IMR-90 (cell line): ENCODE results near the gene HEATR3. TPM values are rescaled to one million over a fixed set of nuclear protein-coding genes. Genes with fewer than 3 reads are reported as not detected.
A peak's percentile ranks its signal among the peaks of the same experiment; 100 is the strongest.

Experiments
- ATAC-seq: fragments of 200-7000 bp; cut with Tn5 transposase; 2 replicates; pipeline ENCODE4 v1.9.1; 2020; ENCODE audit warnings: low read depth, mild to moderate bottlenecking, moderate library complexity
- BruUV-seq: library from RNA; stranded (reverse); fragments of 400-500 nt; replicated peaks from 2 replicates; lab custom pipeline; 2021; lab: Mats Ljungman, UMichigan
- CTCF ChIA-PET: fragments of 300-600 bp; formaldehyde crosslinking; extraction: SDS; loops from one replicate; lab custom pipeline; 2021; ENCODE audit warnings: antibody characterized with exemption; lab: Yijun Ruan, JAX
- POLR2A ChIA-PET: fragments of 300-600 bp; sonication (Branson Sonifier 250); formaldehyde crosslinking; loops from one replicate; lab custom pipeline; 2022; ENCODE audit warnings: antibody characterized with exemption; ENCODE audit not compliant: unreplicated experiment; lab: Charles Lee
- DNase-seq: peaks from one replicate; pipeline ENCODE4 v3.0.0; 2013
- H2AFZ ChIP-seq: replicated peaks from 2 replicates; pipeline ENCODE3; 2013; ENCODE audit warnings: low read length, mild to moderate bottlenecking; ENCODE audit not compliant: poor library complexity
- H2AK5ac ChIP-seq: 2 replicates; pipeline ENCODE4 v1.6.1; 2013; ENCODE audit warnings: low read depth, low read length, inconsistent platforms
- H2AK9ac ChIP-seq: replicated peaks from 2 replicates; pipeline ENCODE3; 2013; ENCODE audit warnings: mild to moderate bottlenecking, low read depth, low read length, moderate library complexity; ENCODE audit not compliant: poor library complexity
- H2BK120ac ChIP-seq: 2 replicates; pipeline ENCODE4 v1.6.1; 2013; ENCODE audit warnings: low read depth, low read length, inconsistent platforms
- H2BK15ac ChIP-seq: 3 replicates; pipeline ENCODE4 v1.6.1; 2013; ENCODE audit warnings: low read depth, low read length, inconsistent platforms
- H2BK20ac ChIP-seq: 2 replicates; pipeline ENCODE4 v1.6.1; 2013; ENCODE audit warnings: low read depth, mild to moderate bottlenecking, inconsistent platforms, low read length, moderate library complexity
- H2BK5ac ChIP-seq: 2 replicates; pipeline ENCODE4 v1.6.1; 2013; ENCODE audit warnings: mild to moderate bottlenecking, low read depth, low read length, inconsistent platforms; ENCODE audit not compliant: poor library complexity, severe bottlenecking
- H3K14ac ChIP-seq: replicated peaks from 2 replicates; pipeline ENCODE4 v1.6.1; 2013; ENCODE audit warnings: low read depth, low read length, inconsistent platforms
- H3K18ac ChIP-seq: 2 replicates; pipeline ENCODE4 v1.6.1; 2013; ENCODE audit warnings: low read depth, low read length, control low read depth
- H3K23ac ChIP-seq: 2 replicates; pipeline ENCODE4 v1.6.1; 2013; ENCODE audit warnings: low read depth, low read length, inconsistent platforms
- H3K27ac ChIP-seq: 2 replicates; pipeline ENCODE4 v1.5.1; 2013; ENCODE audit warnings: mild to moderate bottlenecking, control low read depth, low read length; ENCODE audit not compliant: insufficient read depth
- H3K27me3 ChIP-seq: 2 replicates; pipeline ENCODE4 v1.6.1; 2013; ENCODE audit warnings: low read length; ENCODE audit not compliant: control insufficient read depth, insufficient read depth
- H3K36me3 ChIP-seq: 2 replicates; pipeline ENCODE4 v1.6.1; 2013; ENCODE audit warnings: low read length, mixed read lengths; ENCODE audit not compliant: control insufficient read depth, insufficient read depth
- H3K4ac ChIP-seq: 2 replicates; pipeline ENCODE4 v1.6.1; 2013; ENCODE audit warnings: low read depth, low read length, inconsistent platforms
- H3K4me1 ChIP-seq: 2 replicates; pipeline ENCODE4 v1.6.1; 2013; ENCODE audit warnings: low read length, mixed read lengths; ENCODE audit not compliant: control insufficient read depth, insufficient read depth
- H3K4me2 ChIP-seq: 2 replicates; pipeline ENCODE4 v1.6.1; 2013; ENCODE audit warnings: low read depth, mild to moderate bottlenecking, control low read depth, low read length, moderate library complexity
- H3K4me3 ChIP-seq: 2 replicates; pipeline ENCODE4 v1.5.1; 2013; ENCODE audit warnings: low read depth, mild to moderate bottlenecking, control low read depth, low read length, moderate library complexity; ENCODE audit not compliant: insufficient read depth
- H3K56ac ChIP-seq: 2 replicates; pipeline ENCODE4 v1.6.1; 2013; ENCODE audit warnings: low read length, inconsistent platforms; ENCODE audit not compliant: insufficient read depth; ENCODE audit errors: extremely low read depth
- H3K79me1 ChIP-seq, 2 experiments: 2 replicates each; pipeline ENCODE4 v1.6.1; 2013; ENCODE audit warnings: low read length in 2 of 2, inconsistent platforms in 1 of 2, low read depth in 1 of 2
- H3K9ac ChIP-seq: 2 replicates; pipeline ENCODE4 v1.6.1; 2013; ENCODE audit warnings: low read depth, low read length, control low read depth
- H3K9me1 ChIP-seq: 2 replicates; pipeline ENCODE4 v1.6.1; 2013; ENCODE audit warnings: low read length, inconsistent platforms; ENCODE audit not compliant: insufficient read depth
- H3K9me3 ChIP-seq: 2 replicates; pipeline ENCODE4 v1.6.1; 2013; ENCODE audit warnings: low read length; ENCODE audit not compliant: control insufficient read depth, insufficient read depth
- H4K20me1 ChIP-seq: 2 replicates; pipeline ENCODE4 v1.6.1; 2013; ENCODE audit warnings: low read length, inconsistent platforms; ENCODE audit not compliant: insufficient read depth
- H4K5ac ChIP-seq: 2 replicates; pipeline ENCODE4 v1.6.1; 2013; ENCODE audit warnings: mild to moderate bottlenecking, low read depth, low read length, control low read depth
- H4K8ac ChIP-seq, 2 experiments: 2 replicates each; pipeline ENCODE4 v1.6.1; 2013; ENCODE audit warnings: low read depth in 2 of 2, low read length in 2 of 2, control low read depth in 1 of 2, inconsistent platforms in 1 of 2
- H4K91ac ChIP-seq: 2 replicates; pipeline ENCODE4 v1.6.1; 2013; ENCODE audit warnings: low read depth, low read length, inconsistent platforms; ENCODE audit not compliant: insufficient read depth
- BHLHE40 ChIP-seq: fragments of 150-350 bp; IDR thresholded peaks from 2 replicates; pipeline ENCODE4 v1.6.1; 2016; ENCODE audit warnings: mild to moderate bottlenecking, low read depth, low read length
- CHD1 ChIP-seq: IDR thresholded peaks from 2 replicates; pipeline ENCODE4 v1.6.1; 2012; ENCODE audit warnings: low read depth, low read length, improper control_type of control experiment
- CTCF ChIP-seq: conservative IDR thresholded peaks from 2 replicates; pipeline ENCODE4 v1.5.1; 2012; ENCODE audit warnings: mild to moderate bottlenecking, low read depth, low read length, improper control_type of control experiment
- ELK1 ChIP-seq: fragments of 150-350 bp; IDR thresholded peaks from 2 replicates; pipeline ENCODE4 v1.6.1; 2016; ENCODE audit warnings: low read depth, mild to moderate bottlenecking, low read length, moderate library complexity, borderline replicate concordance
- FOS ChIP-seq: fragments of 150-350 bp; IDR thresholded peaks from 2 replicates; pipeline ENCODE4 v1.6.1; 2016; ENCODE audit warnings: low read depth, low read length
- MAFK ChIP-seq: IDR thresholded peaks from 2 replicates; pipeline ENCODE4 v1.6.1; 2012; ENCODE audit warnings: low read depth, low read length, improper control_type of control experiment
- MAZ ChIP-seq: IDR thresholded peaks from 2 replicates; pipeline ENCODE4 v1.6.1; 2012; ENCODE audit warnings: low read depth, mild to moderate bottlenecking, low read length, improper control_type of control experiment, moderate library complexity, borderline replicate concordance
- MXI1 ChIP-seq: IDR thresholded peaks from 2 replicates; pipeline ENCODE4 v1.6.1; 2012; ENCODE audit warnings: low read depth, mild to moderate bottlenecking, low read length, moderate library complexity, borderline replicate concordance
- POLR2A ChIP-seq: IDR thresholded peaks from 2 replicates; pipeline ENCODE4 v1.6.1; 2012; ENCODE audit warnings: mild to moderate bottlenecking, low read depth, low read length
- RAD21 ChIP-seq: IDR thresholded peaks from 2 replicates; pipeline ENCODE4 v1.6.1; 2012; ENCODE audit warnings: low read length, improper control_type of control experiment
- RCOR1 ChIP-seq: IDR thresholded peaks from 2 replicates; pipeline ENCODE4 v1.6.1; 2012; ENCODE audit warnings: mild to moderate bottlenecking, low read length, improper control_type of control experiment; ENCODE audit not compliant: insufficient replicate concordance
- SMC3 ChIP-seq: fragments of 150-350 bp; IDR thresholded peaks from 2 replicates; pipeline ENCODE4 v1.6.1; 2016; ENCODE audit warnings: low read depth, mild to moderate bottlenecking, antibody characterized with exemption, low read length, moderate library complexity
- USF2 ChIP-seq: fragments of 150-350 bp; IDR thresholded peaks from 2 replicates; pipeline ENCODE4 v1.6.1; 2017; ENCODE audit warnings: mild to moderate bottlenecking, antibody characterized with exemption, low read length, low read depth
- WGBS, 2 experiments: methylation state at CpG; one replicate each; pipeline versions ENCODE4 v1.1.5 to v1.1.7; 2013; ENCODE audit warnings: missing lambda C conversion rate in 2 of 2; ENCODE audit not compliant: insufficient read length in 1 of 2; ENCODE audit errors: extremely low coverage in 2 of 2; 5-methylcytosine and 5-hydroxymethylcytosine counted together
- dilution Hi-C: fragments of 300-500 bp; cut with HindIII; formaldehyde crosslinking; loops from one replicate; pipeline ENCODE4 v1.14.3; 2018; ENCODE audit warnings: low sequenced_read_pairs; ENCODE audit not compliant: unreplicated experiment
- in situ Hi-C: fragments of 300-500 bp; cut with MboI; formaldehyde crosslinking; loops from 3 replicates; pipeline ENCODE4 v1.14.3; 2019; ENCODE audit warnings: low sequenced_read_pairs, inconsistent platforms, mixed read lengths
- intact Hi-C: fragments of 100-400 bp; cut with micrococcal nuclease; formaldehyde crosslinking; loops from 2 replicates; pipeline ENCODE4 v1.10.0; 2022
- polyA plus RNA-seq, 3 experiments: library from polyadenylated mRNA; depleted of rRNA; stranded (reverse); fragments of >200 nt; gene quantifications; 2 replicates each; pipeline ENCODE4 v1.2.3, GENCODE V29; 2012; ENCODE audit warnings: low replicate concordance in 1 of 3
- total RNA-seq: library from RNA; depleted of rRNA; stranded (reverse); fragments of >200 nt; gene quantifications from 2 replicates; pipeline ENCODE4 v1.2.3, GENCODE V29; 2012

Gene HEATR3
- total and polyA plus RNA-seq, 2 of the 4 experiments (the other 2 are of a cell fraction), result 9.4 to 21.1 TPM

GRCh38 chr16:50151756-50152155 lies 86.0 kb downstream of the HEATR3 start:
- no peak overlapping the region for H2AK5ac ChIP-seq
- no peaks in the 10 kb centered on the region for H3K36me3 ChIP-seq
- H2AFZ ChIP-seq, result peak overlapping the region; percentile 38
- H2BK5ac ChIP-seq, result no peak overlapping the region
- DNase-seq (no peak), ATAC-seq (no peak)
- WGBS, 2 experiments, result 90% methylated on average over 6 of the region's 11 CpGs; no CpG with 5 or more reads in 1 of the 2 experiments
- H4K5ac ChIP-seq, result no peak overlapping the region
- no peak overlapping the region for H4K91ac ChIP-seq
- no peak overlapping the region; the same call in 1 of the 2 replicates for H2BK20ac ChIP-seq
- no peak overlapping the region for H3K56ac ChIP-seq
- H3K27me3 ChIP-seq, result no peaks in the 10 kb centered on the region
- intact Hi-C loops, result loop anchor here (2.0 to 10.0 kb wide), 2 partner anchors 85 to 593 kb away; partner anchors contain the start of gene CYLD
- H2BK15ac ChIP-seq, result no peak overlapping the region
- H4K20me1 ChIP-seq, result peaks cover 27% of the 10 kb centered on the region
- no peak overlapping the region for H2BK120ac ChIP-seq
- no peaks in the 10 kb centered on the region for H3K9me3 ChIP-seq
- H3K9ac ChIP-seq, result 0 out of 2 replicates have a peak overlapping the region, but pooled peaks have one; percentile 97
- no peak for TF ChIP-seq ELK1
- no peak for TF ChIP-seq BHLHE40
- TF ChIP-seq CHD1, result no peak
- TF ChIP-seq MAZ, result no peak
- TF ChIP-seq SMC3, result no peak
- TF ChIP-seq RCOR1, result no peak
- TF ChIP-seq CTCF, result no peak
- TF ChIP-seq RAD21, result no peak
- TF ChIP-seq MAFK, result no peak
- TF ChIP-seq POLR2A, result no peak
- TF ChIP-seq USF2, result no peak
- no peak for TF ChIP-seq FOS
- TF ChIP-seq MXI1, result no peak
- in situ Hi-C loops, result no loop called here
- ChIA-PET POLR2A (no interaction called here), CTCF (interaction anchor here (0.7 kb wide), 1 partner anchor 11 kb away, joined by 4 read pairs; no protein-coding TSS in a partner anchor)
- no peak overlapping the region for H3K27ac ChIP-seq
- H2AK9ac ChIP-seq, result no peak overlapping the region
- H4K8ac ChIP-seq, result peak overlapping the region; percentile 66 to 98; a peak in 3 of 4 replicates
- 0 out of 2 replicates have a peak overlapping the region, but pooled peaks have one; percentile 17 for H3K4ac ChIP-seq
- peaks cover 0 to 25% of the 10 kb centered on the region in 2 experiments; a peak in 3 of 4 replicates for H3K79me1 ChIP-seq
- H3K4me3 ChIP-seq, result no peak overlapping the region
- peaks cover 6% of the 10 kb centered on the region; the same call in 1 of the 2 replicates for H3K9me1 ChIP-seq
- no TSS peak for BruUV-seq
- dilution Hi-C loops, result no loop called here
- H3K4me2 ChIP-seq, result 0 out of 2 replicates have a peak overlapping the region, but pooled peaks have one; percentile 71
- H3K4me1 ChIP-seq, result peaks cover 6% of the 10 kb centered on the region
- no peak overlapping the region for H3K14ac ChIP-seq
- no peak overlapping the region for H3K18ac ChIP-seq
- peak overlapping the region; percentile 33; the same call in 1 of the 2 replicates for H3K23ac ChIP-seq
